ENCODE results near the gene CBFA2T2.

DNA sequence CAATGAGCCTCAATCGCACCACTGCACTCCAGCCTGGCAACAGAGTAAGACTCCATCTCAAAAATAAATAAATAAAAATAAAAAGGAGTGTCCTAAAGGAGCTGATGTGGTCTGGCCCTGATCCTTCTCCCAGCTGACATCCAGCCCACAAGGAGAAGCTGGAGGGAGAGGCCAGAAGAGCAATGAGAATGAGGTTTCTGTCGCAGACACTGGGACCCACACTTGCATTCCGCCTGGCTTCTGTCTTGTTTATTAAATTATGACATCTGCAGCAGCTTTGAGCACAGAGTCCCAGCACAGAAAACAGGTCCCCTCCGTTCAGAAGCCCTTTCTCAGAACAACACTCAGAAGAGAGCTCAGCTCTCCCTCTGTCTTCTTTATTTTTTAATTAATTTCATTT lies 206.6 kb downstream of the CBFA2T2 start:
- TF ChIP-seq CTCF (conservative IDR thresholded peaks at IDR 0.05; ENCODE audit: low read depth, low read length) (no peak), EZH2 (IDR thresholded peaks at IDR 0.05; ENCODE audit: borderline replicate concordance, low read depth, low read length, poor library complexity, severe bottlenecking) (no peak)

All from A673 (cell line).